ENCODE data around the gene BCL7A. TPM values are rescaled to one million over a fixed set of nuclear protein-coding genes. Genes with fewer than 3 reads are reported as not detected.

The BCL7A gene
- polyA plus RNA-seq, 1 donor from 2014 or later, result 51.3 TPM

- Histone ChIP-seq H3K4me3 (ENCODE audit: low read length) (no peak overlapping the region), H3K27ac (ENCODE audit: low read length) (no peak overlapping the region), H4K20me1 (ENCODE audit: insufficient read depth) (no peaks in the 10 kb centered on the region), H3K36me3 (ENCODE audit: insufficient read depth, low read length) (no peaks in the 10 kb centered on the region), H3K9me3 (ENCODE audit: low read length) (no peaks in the 10 kb centered on the region), H3K4me2 (ENCODE audit: low read length) (no peak overlapping the region), H3K9ac (ENCODE audit: low read length) (no peak overlapping the region), H3F3A (ENCODE audit: insufficient read depth, low read length, poor library complexity, severe bottlenecking) (no peaks in the 10 kb centered on the region), H2AFZ (ENCODE audit: low read depth, low read length) (no peak overlapping the region), H3K9me2 (ENCODE audit: insufficient read depth, low read length) (no peaks in the 10 kb centered on the region), H3K27me3 (ENCODE audit: insufficient read depth, low read depth, low read length) (no peaks in the 10 kb centered on the region), H3K79me2 (replicated peaks; ENCODE audit: insufficient read depth, low read length) (no peaks in the 10 kb centered on the region)
- TF ChIP-seq RAD21 (conservative IDR thresholded peaks at IDR 0.05) (no peak), TAF1 (IDR thresholded peaks at IDR 0.05; ENCODE audit: low read depth) (no peak), EP300 (conservative IDR thresholded peaks at IDR 0.05; ENCODE audit: poor library complexity, severe bottlenecking) (no peak), MXI1 (conservative IDR thresholded peaks at IDR 0.05; ENCODE audit: poor library complexity, severe bottlenecking) (no peak), CTCF (IDR thresholded peaks at IDR 0.05; ENCODE audit: poor library complexity, severe bottlenecking) (no peak), EZH2 (IDR thresholded peaks at IDR 0.05; ENCODE audit: borderline replicate concordance, insufficient read depth, low read length, poor library complexity, severe bottlenecking) (no peak), SMC3 (conservative IDR thresholded peaks at IDR 0.05; ENCODE audit: poor library complexity) (no peak), POLR2AphosphoS5 (IDR thresholded peaks at IDR 0.05) (no peak)
- TF ChIP-seq, protein P1, sequence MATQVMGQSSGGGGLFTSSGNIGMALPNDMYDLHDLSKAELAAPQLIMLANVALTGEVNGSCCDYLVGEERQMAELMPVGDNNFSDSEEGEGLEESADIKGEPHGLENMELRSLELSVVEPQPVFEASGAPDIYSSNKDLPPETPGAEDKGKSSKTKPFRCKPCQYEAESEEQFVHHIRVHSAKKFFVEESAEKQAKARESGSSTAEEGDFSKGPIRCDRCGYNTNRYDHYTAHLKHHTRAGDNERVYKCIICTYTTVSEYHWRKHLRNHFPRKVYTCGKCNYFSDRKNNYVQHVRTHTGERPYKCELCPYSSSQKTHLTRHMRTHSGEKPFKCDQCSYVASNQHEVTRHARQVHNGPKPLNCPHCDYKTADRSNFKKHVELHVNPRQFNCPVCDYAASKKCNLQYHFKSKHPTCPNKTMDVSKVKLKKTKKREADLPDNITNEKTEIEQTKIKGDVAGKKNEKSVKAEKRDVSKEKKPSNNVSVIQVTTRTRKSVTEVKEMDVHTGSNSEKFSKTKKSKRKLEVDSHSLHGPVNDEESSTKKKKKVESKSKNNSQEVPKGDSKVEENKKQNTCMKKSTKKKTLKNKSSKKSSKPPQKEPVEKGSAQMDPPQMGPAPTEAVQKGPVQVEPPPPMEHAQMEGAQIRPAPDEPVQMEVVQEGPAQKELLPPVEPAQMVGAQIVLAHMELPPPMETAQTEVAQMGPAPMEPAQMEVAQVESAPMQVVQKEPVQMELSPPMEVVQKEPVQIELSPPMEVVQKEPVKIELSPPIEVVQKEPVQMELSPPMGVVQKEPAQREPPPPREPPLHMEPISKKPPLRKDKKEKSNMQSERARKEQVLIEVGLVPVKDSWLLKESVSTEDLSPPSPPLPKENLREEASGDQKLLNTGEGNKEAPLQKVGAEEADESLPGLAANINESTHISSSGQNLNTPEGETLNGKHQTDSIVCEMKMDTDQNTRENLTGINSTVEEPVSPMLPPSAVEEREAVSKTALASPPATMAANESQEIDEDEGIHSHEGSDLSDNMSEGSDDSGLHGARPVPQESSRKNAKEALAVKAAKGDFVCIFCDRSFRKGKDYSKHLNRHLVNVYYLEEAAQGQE (IDR thresholded peaks at IDR 0.05; ENCODE audit: borderline replicate concordance), result no peak
These were observed 41.3 kb upstream of the BCL7A start for GRCh38 chr12:121980191-121980891.

GRCh38 chr12:121980892-121981272, 40.8 kb upstream of the BCL7A start:
- Histone ChIP-seq H3K27ac (ENCODE audit: low read length) (no peak overlapping the region), H3K36me3 (ENCODE audit: insufficient read depth, low read length) (no peaks in the 10 kb centered on the region)

More at GRCh38 chr12:121980892-121981272, 40.8 kb upstream of the BCL7A start:
- no peak overlapping the region for H3K4me3 ChIP-seq (ENCODE audit: low read length)
- no peak overlapping the region for H2AFZ ChIP-seq (ENCODE audit: low read depth, low read length)
- H4K20me1 ChIP-seq (ENCODE audit: insufficient read depth), result no peaks in the 10 kb centered on the region
- no peaks in the 10 kb centered on the region for H3K79me2 ChIP-seq (replicated peaks; ENCODE audit: insufficient read depth, low read length)
- no peak overlapping the region for H3K4me2 ChIP-seq (ENCODE audit: low read length)
- no peaks in the 10 kb centered on the region for H3K9me3 ChIP-seq (ENCODE audit: low read length)
- no peak overlapping the region for H3K9ac ChIP-seq (ENCODE audit: low read length)
- no peaks in the 10 kb centered on the region for H3K9me2 ChIP-seq (ENCODE audit: insufficient read depth, low read length)
- H3K27me3 ChIP-seq (ENCODE audit: insufficient read depth, low read depth, low read length), result no peaks in the 10 kb centered on the region
- TF ChIP-seq, protein P1 (IDR thresholded peaks at IDR 0.05; ENCODE audit: borderline replicate concordance), result no peak
- TF ChIP-seq SMC3 (conservative IDR thresholded peaks at IDR 0.05; ENCODE audit: poor library complexity) (no peak), POLR2AphosphoS5 (IDR thresholded peaks at IDR 0.05) (no peak), EP300 (conservative IDR thresholded peaks at IDR 0.05; ENCODE audit: poor library complexity, severe bottlenecking) (no peak), CTCF (IDR thresholded peaks at IDR 0.05; ENCODE audit: poor library complexity, severe bottlenecking) (no peak), MXI1 (conservative IDR thresholded peaks at IDR 0.05; ENCODE audit: poor library complexity, severe bottlenecking) (no peak), TAF1 (IDR thresholded peaks at IDR 0.05; ENCODE audit: low read depth) (no peak), RAD21 (conservative IDR thresholded peaks at IDR 0.05) (no peak), EZH2 (IDR thresholded peaks at IDR 0.05; ENCODE audit: borderline replicate concordance, insufficient read depth, low read length, poor library complexity, severe bottlenecking) (no peak)
- no peaks in the 10 kb centered on the region for H3F3A ChIP-seq (ENCODE audit: insufficient read depth, low read length, poor library complexity, severe bottlenecking)
